ENCODE data around the gene ANGPTL5. TPM values are rescaled to one million over a fixed set of nuclear protein-coding genes. Genes with fewer than 3 reads are reported as not detected.

The ANGPTL5 gene
- total and polyA plus RNA-seq, 12 donors, result 0.09 to 1.3 (median 0.54) TPM

GRCh38 chr11:101866619-101867491 lies 49.5 kb downstream of the ANGPTL5 start:
- WGBS, 2 donors, result 84 to 86% methylated on average over 5 of the region's 5 CpGs
- DNase-seq (no peak), ATAC-seq (no peak)
- TF ChIP-seq CTCF (IDR thresholded peaks at IDR 0.05), result no peak
- no peak overlapping the region for H3K27ac ChIP-seq
- no peaks in the 10 kb centered on the region for H3K36me3 ChIP-seq
- H3K9me3 ChIP-seq, result peaks cover 0 to 8% (median 0%) of the 10 kb centered on the region in 11 donors
- no peaks in the 10 kb centered on the region for H3K27me3 ChIP-seq
- intact Hi-C loops (cut with DNase I), result no loop called here
- no peak overlapping the region for H3K4me3 ChIP-seq
- H3K4me1 ChIP-seq, result no peaks in the 10 kb centered on the region

GRCh38 chr11:101864098-101864497 lies 52.2 kb downstream of the ANGPTL5 start:
- intact Hi-C loops (cut with DNase I), result loop anchor here in 7 of 10 donors (2.0 to 5.0 kb wide), 4 partner anchors 143 to 767 kb away; no protein-coding TSS in a partner anchor
- Histone ChIP-seq H3K27ac (no peak overlapping the region), H3K4me3 (no peak overlapping the region), H3K9me3 (peaks cover 0 to 8% (median 0%) of the 10 kb centered on the region in 11 donors), H3K4me1 (peaks cover 0 to 5% (median 0%) of the 10 kb centered on the region in 9 donors), H3K36me3 (no peaks in the 10 kb centered on the region), H3K27me3 (no peaks in the 10 kb centered on the region)
- DNase-seq (no peak), ATAC-seq (no peak)
- TF ChIP-seq CTCF (IDR thresholded peaks at IDR 0.05), result no peak

- intact Hi-C loops (cut with DNase I), result loop anchor here in 7 of 10 donors (2.0 to 5.0 kb wide), 4 partner anchors 144 to 766 kb away; no protein-coding TSS in a partner anchor
- no peak for ATAC-seq
- Histone ChIP-seq H3K9me3 (peaks cover 0 to 8% (median 0%) of the 10 kb centered on the region in 11 donors), H3K4me3 (no peak overlapping the region), H3K36me3 (no peaks in the 10 kb centered on the region), H3K27ac (no peak overlapping the region), H3K27me3 (no peaks in the 10 kb centered on the region), H3K4me1 (peaks cover 0 to 5% (median 0%) of the 10 kb centered on the region in 9 donors)
- no peak for DNase-seq
- TF ChIP-seq CTCF (IDR thresholded peaks at IDR 0.05), result no peak
These were observed 53.0 kb downstream of the ANGPTL5 start for GRCh38 chr11:101863361-101863760.

GRCh38 chr11:101862391-101863233 lies 53.7 kb downstream of the ANGPTL5 start:
- peak in 2 of 8 donors; percentile 25 to 42 for ATAC-seq
- intact Hi-C loops (cut with DNase I), result loop anchor here in 7 of 10 donors (2.0 to 5.0 kb wide), 4 partner anchors 145 to 765 kb away; no protein-coding TSS in a partner anchor
- H3K27me3 ChIP-seq, result no peaks in the 10 kb centered on the region

More at GRCh38 chr11:101862391-101863233, 53.7 kb downstream of the ANGPTL5 start:
- Histone ChIP-seq H3K9me3 (peaks cover 0 to 8% (median 0%) of the 10 kb centered on the region in 11 donors), H3K4me1 (peaks cover 0 to 5% (median 0%) of the 10 kb centered on the region in 9 donors), H3K27ac (no peak overlapping the region), H3K36me3 (no peaks in the 10 kb centered on the region), H3K4me3 (no peak overlapping the region)
- DNase-seq, result no peak
- TF ChIP-seq CTCF (IDR thresholded peaks at IDR 0.05), result peak in 5 of 9 donors; percentile 21 to 34 (median 26)
- WGBS, 2 donors, result 63 to 66% methylated on average over 5 of the region's 5 CpGs

All from heart right ventricle (tissue), 16 donors.